Right ventricle myocardium inferior (tissue), 1 donor: ENCODE data around the gene TGM1. TPM values are rescaled to one million over a fixed set of nuclear protein-coding genes. Genes with fewer than 3 reads are reported as not detected.

Experiments
- ATAC-seq: fragments of 200-7000 bp; cut with Tn5 transposase; one replicate; pipeline ENCODE4 v1.9.1; 2020; ENCODE audit warnings: mild to moderate bottlenecking, moderate library complexity
- DNase-seq: peaks from one replicate; pipeline ENCODE4 v3.0.0; 2021; ENCODE audit errors: missing footprints
- intact Hi-C: fragments of 100-400 bp; cut with DNase I; formaldehyde crosslinking; loops from one replicate; pipeline ENCODE4 v1.11.0; 2022
- total RNA-seq: library from RNA; stranded (reverse); fragmentation: NEBNext Ultra II Directional; extraction: Animal tissue kit (Norgen Biotek cat#: 25700); gene quantifications from one replicate; pipeline ENCODE4 v1.2.1, GENCODE V29; 2021
- donor health status: DM: no; HTN: yes; CAD: no; lungs with severe emphysema.

Gene TGM1
- total RNA-seq, 1 donor from 2014 or later, result 1.1 TPM

DNA sequence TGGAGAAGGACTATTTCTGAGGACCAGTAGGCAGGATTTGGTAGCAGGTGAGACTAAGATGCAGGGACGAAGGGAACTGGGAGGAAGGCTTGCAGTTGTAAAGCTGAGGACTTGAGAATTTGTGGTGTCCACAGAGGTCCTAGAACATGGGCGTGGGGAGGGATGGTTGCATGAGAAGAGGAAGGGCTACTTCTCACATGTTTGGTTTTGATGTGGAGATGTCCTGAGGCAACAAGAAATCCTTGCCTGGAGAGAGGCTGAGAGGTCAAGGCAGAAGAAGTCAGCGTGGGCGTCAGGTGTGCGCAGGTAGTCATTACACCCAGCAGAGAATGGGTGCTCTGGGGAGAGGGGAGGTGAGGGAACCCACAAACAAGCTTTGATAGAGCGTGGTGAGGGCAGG, 14.1 kb upstream of the TGM1 start:
- no peak for ATAC-seq
- DNase-seq, result no peak
- intact Hi-C loops, result no loop called here

DNA sequence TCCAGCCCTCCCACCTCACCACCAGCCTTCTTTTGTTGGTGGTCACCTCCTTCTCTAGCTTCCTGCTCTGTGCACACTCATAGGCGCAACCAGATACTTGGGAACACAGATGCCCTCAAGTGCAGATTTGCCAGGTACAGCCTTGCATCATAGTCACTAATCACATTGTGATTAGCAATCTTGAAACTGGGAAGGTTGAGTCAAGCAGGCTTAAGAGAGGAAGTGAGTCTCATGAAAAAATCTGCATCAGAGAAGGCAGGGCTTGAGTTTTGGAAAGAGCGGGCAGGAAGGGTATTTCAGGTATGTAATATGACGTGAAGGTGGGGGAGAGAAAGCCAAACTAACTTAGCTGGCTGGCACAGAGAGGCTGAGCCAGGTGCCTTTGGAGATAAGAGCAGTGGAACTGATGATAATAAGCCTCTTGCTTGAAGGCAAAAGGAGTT, 11.1 kb upstream of the TGM1 start:
- ATAC-seq, result no peak
- DNase-seq, result no peak
- intact Hi-C loops, result no loop called here

DNA sequence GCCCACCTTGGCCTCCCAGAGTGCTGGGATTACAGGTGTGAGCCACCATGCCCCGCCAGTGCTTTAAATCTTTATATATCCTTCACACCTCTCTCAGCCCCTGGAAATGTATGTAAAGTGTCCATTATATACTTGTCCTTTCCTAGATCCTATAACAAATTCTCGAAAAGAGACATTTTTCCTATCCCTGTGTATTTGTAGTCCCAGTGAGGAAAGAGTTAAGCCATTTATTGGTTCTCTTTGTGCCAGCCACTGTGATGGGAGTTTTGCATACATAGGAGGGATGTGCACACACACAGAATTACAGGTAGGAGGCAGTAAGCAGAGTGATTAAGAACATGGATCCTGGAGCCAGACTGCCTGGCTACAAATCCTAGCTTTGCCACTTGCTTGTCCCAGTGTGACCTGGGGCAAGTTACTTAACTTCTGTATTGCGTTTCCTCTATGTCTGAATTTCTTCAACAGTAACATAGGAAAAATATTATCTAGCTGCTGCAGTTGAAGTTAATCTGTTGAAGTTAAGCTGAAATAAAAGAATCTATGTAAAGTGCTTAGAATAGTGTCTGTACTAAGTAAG, 10.5 kb upstream of the TGM1 start:
- DNase-seq, result no peak
- intact Hi-C loops, result loop anchor here (2.0 kb wide), 1 partner anchor 25 kb away; the partner anchor contains the start of genes DHRS1 and NOP9
- no peak for ATAC-seq

DNA sequence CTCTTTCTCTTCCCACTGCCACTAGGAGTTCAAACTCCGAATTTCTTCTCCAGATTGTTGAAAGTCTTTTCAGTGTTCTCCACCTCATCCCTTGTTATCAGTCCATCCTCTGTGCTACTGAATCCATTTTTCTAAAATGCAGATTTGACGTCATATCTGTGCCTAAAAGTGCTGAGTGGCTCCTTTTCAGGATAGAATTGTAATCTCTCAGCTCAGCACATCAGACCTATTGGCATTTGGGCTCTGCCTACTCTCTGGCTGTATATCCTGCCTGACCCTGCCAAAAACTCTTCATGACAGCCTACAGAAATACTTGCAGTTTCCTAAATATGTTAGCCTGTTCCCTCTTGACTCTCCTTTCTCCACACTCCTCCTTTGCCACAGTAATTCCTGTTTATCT, 9.5 kb upstream of the TGM1 start:
- intact Hi-C loops, result loop anchor here (2.0 kb wide), 1 partner anchor 26 kb away; the partner anchor contains the start of genes DHRS1 and NOP9
- ATAC-seq, result no peak

DNA sequence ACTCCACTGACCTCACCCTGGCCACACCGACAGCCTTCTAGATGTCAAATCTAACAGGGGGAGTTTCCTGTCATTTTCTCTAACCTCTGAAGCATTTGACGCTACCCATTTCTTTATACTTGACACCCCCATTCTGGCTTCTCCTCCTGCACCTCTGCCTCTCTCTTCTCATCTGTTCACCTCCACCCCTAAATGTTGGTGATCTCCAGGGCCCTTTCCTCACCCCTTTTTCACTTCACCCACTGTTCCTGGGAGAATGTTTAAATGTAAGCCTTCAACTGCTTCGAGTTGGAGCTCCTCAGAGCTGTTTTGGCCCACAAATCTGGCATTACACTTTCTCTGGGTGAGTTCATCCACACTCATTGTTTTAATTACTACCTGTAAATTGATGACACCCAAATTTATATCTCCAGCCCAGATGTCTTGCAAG, 8.9 kb upstream of the TGM1 start:
- DNase-seq (no peak), ATAC-seq (no peak)
- intact Hi-C loops, result loop anchor here (1.0 to 2.0 kb wide), 2 partner anchors 27 to 30 kb away; partner anchors contain the start of genes DHRS1, NOP9 and TINF2

More for the DNA sequence above, 9.5 kb upstream of the TGM1 start:
- no peak for DNase-seq

DNA sequence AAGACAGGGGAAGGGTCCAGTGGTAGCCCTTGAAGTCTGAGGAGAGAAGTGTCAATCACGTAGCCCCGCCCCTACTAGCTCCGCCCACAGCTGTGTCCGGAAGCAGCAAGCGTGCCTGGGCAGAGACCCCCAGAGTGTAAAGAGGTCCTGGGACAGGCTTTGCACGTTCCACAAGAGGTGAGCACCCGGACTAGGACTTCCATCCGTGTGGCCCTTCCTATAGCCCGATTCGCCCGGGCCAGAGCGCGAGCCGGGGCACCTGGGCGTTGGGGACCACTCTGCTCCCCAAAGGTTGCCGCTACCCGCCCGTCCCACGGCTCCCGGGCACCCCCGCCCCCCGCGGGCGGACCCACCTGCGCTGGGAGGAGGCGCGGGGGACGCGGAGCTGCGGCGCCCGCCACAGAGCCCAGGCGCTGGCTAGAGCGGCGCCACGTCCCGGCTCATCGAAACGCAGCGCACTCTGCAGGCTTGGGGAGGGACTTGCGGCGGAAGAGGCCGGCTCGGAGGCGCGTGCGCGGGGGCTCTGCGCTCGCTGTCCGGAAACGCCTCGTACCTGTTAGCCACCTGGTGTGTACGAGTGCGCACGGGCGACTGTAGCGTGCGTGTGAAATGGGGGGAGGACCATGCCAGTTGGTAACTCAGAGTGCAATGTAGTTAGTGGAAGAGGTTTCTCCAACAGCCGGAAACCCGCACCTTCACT, 8.3 kb upstream of the TGM1 start, which contains the start of gene RABGGTA:
Gene RABGGTA (minus strand): TSS at position 464 of the 700 bp plus-strand sequence. CDS start 482 bp downstream, outside the sequence.
- intact Hi-C loops, result loop anchor here (1.0 kb wide), 1 partner anchor 29 kb away; the partner anchor contains the start of gene TINF2
- DNase-seq, result peak; percentile 94
- ATAC-seq, result peak; percentile 96

DNA sequence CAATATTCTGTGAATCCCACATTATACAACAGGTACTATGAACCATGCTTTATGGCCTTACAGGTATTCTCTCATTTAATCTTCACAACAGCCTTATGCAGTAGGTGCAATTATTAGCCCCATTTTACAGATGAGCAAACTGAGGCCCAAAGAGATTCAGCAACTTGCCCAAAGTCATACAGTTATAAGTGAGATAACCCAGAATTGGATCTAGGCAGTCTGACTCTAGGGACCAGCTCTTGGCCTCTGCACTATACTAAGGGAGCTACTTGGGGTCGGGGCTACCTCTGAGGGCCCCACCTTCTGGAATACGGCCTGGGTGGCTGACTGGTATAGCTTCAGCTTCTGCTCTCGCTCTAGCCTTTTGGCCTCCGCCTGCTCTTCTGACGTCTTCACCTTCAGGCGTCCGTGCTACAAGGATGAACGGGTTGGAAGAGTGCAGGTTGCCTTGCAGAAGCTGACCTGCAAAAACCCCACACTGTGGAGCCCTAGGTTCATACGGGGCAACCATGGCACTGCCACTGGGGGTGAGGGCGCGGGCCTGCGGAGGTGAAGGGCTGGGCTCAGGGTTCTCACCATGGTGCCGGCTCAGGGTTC, 7.7 kb upstream of the TGM1 start:
- no peak for ATAC-seq
- intact Hi-C loops, result loop anchor here (1.0 kb wide), 1 partner anchor 28 kb away; the partner anchor contains the start of gene TINF2
- no peak for DNase-seq

DNA sequence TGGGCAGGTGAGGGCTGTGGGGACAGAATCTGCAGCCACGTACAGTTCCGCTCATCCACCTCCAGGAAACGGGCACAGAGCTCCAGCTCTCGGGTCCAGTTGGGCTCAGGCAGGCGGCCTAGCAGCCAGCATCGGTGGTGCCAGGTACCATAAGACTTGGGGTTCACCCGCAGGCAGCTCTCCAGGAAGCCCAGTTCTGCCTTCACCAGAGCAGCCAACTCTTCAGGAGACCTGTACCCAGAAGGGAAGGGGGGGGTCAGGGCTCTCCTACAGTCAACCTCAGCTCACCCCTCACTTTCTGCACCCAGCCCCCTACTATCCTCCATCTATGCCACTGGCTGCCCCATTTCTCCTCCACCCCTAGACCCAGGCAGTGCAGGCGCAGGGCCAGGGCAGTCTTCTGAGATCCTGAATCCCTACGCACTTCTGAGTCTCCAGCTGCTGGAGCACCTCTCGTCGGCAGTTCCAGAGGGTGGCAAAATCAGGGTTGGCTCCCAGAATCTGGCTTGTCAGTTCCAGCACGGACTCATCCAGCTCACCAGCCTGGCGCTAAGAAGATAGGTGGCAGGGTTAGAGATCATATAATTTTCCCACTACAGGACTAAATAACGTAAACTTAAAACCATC, 7.0 kb upstream of the TGM1 start:
- intact Hi-C loops, result no loop called here
- DNase-seq (no peak), ATAC-seq (no peak)

DNA sequence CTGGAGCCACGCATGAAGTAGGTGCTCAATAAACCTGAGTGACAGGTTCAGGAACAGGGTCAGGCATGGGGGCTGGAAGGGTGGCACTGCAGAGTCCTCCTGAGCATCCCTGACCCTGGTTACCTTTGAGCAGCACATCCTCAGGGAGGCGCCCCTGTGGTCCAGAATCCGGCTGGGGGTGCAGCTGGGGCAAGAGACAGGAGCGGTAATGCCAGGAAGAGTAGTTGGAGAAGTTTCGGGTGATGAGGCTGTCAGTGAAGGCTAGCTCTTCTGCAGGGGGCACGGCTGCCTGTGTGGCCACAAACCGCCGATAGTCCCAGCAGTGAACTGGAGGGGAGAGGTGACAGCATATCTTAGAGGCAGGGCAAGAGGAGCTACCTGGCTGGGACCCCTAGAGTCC, 6.4 kb upstream of the TGM1 start:
- DNase-seq (no peak), ATAC-seq (no peak)
- intact Hi-C loops, result no loop called here

DNA sequence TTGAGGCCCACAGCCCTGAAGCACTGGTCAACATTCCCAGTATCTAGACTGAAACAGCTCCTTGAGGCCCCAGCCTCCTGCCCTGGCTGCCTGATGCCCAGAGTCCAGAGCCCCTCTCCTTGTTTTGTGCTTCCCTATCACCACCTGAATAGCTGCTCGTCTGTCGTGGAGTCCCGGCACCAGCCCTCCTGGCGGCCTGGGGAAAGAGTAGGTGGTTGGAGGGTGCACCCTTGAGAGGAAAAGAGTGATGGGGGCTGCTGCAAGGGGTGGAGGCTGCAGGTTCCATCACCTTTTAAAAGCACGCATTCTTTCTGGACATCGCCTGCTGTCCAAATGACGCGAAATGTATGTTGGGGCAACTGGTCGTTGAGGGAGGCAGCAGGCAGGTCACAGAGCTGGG, 5.2 kb upstream of the TGM1 start:
- intact Hi-C loops, result no loop called here
- no peak for ATAC-seq
- no peak for DNase-seq

DNA sequence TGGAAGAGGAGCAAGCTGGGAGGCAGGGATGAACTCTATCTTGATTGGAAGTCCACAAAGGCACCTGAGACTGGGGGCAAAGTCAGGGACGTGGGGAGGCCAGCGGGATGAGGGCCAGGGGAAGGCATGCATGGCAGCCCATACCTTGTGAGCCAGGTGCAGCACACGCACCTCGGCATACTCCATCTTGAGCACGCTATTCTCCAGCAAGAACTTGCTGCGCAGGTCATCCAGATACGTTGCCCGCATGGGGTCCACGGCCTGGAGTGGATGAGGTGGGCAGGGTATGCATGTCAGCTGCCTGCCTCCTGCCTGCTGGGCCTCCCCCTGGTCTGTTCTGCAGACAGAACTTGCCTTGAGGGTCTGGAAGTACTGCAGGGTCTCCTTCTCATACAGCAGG, 4.5 kb upstream of the TGM1 start:
- no peak for DNase-seq
- no peak for ATAC-seq
- intact Hi-C loops, result no loop called here

DNA sequence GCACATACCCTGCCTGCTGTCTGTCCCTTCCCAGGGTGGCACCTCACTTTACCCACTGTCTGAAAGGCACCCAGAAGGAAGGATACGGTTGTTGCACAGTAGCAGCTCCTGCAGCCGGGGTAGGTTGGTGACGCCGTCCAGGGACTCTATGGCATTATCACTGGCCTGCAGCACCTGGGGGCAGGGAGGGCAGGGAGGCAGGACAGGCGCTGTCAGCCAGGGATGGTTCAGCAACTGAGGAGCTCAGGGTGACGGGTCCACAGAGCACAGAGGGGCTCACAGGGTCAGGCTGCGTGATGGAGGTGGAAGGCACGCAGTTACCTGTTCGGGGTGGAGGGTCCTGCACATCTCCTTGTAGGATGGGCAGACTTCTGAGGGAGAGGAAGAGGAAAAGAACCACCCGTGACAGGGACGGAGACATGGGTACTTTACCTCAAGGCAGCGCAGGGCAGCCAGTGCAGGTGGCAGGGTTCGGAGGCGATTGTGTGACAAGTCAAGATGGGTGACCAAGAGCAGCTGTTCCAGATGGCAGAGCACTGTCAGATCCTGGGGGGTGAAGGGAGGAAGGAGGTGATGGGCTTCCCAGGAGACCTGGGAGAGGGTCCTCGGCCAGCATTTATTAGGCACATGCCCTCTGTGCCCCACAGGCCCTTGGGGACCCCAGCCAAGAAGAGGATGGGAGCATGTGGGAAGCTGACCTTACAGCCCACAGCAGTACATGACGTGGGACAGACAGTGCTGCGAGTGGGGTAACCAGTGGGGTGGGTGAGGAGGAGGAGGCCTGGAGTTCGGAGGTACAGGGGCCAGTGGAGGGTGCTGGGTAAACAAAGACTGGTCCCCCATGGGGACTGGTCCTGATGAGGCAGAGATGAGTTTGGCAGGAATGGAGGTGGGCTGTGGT, 3.6 kb upstream of the TGM1 start:
- ATAC-seq (no peak), DNase-seq (no peak)

DNA sequence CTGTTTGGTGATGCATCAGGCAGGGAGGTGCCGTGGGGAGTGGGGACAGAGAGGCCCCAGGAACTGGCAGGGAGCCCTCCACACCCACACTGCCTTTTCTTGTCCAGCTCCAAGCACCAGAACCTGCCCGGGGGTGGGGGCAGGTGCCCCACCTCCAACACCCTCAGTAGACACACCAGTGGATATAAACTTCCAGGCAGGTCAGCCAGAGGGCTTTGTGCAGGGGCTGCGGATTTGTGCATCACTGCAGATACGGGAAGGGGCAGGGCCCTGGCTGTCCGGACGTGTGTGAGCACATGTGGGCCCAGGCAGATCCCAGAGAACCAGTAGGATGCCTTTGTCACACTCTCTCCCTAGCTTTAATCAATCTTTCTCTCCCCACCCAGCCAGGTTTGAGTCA, 1.3 kb upstream of the TGM1 start:
- no peak for DNase-seq
- intact Hi-C loops, result no loop called here
- no peak for ATAC-seq

More for the DNA sequence above, 3.6 kb upstream of the TGM1 start:
- intact Hi-C loops, result no loop called here

DNA sequence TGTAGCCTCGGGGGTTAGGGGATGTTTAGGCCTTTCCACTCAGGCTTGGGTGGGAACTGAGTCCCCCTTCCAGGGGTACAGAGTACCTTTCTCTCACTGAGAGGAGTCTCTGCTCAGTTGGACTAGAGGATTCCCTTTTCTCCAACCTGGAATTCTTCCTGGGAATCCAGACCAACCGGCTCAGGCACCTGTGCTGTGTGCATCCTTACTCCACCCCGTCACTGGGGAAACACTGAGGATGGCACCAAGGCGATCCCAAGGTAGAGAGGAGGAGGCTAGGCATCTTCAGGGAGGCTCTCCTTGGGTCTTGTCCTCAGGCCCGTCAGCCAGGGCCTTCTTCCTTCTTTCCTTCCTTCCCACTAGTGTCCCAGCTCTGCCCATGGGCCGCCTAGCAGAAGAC, 871 bp upstream of the TGM1 start:
- intact Hi-C loops, result no loop called here
- ATAC-seq, result no peak

DNA sequence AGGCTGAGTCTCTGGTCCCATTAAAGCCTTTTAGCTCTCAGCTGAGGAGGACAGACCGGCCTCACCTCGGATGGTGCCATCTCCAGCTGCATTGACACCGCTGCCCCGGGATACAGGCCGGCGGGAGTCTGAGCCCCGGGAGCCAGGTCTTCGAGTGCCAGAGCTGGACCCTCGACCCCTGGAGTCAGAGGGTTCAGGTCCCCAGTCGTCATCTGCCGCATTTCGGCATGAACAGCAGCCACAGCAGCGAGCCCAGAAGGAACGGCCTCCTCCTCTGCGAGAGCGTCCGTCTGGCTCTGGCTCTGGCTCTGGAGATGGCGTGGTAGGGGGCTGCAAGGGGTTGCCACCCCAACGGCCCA, 1.0 kb downstream of the TGM1 start:
- intact Hi-C loops, result no loop called here
- ATAC-seq (no peak), DNase-seq (no peak)

More for the DNA sequence above, 871 bp upstream of the TGM1 start:
- DNase-seq, result no peak

DNA sequence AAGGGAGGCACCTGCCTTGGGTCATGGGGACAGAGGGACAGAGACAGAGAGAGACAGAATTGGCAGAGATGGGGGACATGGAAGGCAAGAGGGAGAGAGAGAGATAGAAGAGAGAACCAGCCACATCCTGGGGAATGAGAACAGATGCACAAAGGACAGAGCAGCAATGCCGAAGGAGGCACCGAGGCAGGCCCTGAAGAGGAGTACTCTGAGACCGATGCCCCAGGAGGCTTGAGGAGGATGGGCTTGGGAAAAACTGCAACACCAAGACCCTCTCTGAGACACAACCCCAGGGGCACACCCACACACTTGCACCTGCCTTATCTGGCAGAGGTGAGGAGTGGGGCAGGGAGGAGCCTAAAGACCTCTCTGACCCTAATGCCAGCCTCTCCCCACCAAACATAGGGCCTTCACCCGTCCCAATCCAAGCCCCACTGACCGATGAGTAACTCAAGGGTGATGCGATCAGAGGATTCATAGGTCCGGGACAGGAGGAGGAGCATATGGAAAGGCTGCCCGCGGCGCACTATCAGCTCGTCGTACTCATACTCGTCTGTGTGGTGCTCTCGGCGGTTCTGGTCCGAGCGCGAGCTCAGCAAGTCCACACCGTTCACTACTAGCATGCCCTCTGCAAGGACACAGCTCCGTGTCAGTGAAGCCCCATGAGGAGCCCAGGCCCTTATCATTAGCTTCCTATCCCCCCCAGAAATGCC, 1.6 kb downstream of the TGM1 start:
- DNase-seq, result no peak
- ATAC-seq, result no peak
- intact Hi-C loops, result no loop called here

DNA sequence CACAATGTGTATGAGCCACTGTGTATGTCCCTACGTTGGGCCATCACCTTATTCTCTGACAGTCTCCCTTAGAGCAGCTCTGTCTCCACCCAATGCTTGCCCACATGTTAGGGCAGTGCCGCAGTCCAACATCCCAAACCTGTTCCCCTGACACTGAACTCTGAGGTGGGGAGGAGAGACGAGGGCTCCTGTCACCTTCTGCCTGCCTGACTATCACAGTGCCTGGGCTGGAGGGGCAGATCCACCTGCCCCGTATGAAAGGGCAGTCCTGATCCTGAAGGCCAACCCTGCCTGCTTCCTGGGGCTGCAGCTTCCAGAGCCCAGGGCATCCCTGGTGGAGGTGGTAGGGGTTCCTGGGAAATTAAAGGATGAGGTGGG, 2.2 kb downstream of the TGM1 start:
- ATAC-seq (no peak), DNase-seq (no peak)
- intact Hi-C loops, result no loop called here
